NCI-H146 treated with DMSO at 0.1 percent for 48 hours (cell line): ENCODE data around the gene TDRKH.

ENCODE experiments used
- DNase-seq: peaks from one replicate; lab custom pipeline; 2025; ENCODE audit not compliant: unreplicated experiment; lab: John Stamatoyannopoulos, UW

Gene TDRKH

GRCh38 chr1:151823175-151823574, 32.9 kb upstream of the TDRKH start:
- DNase-seq: no peak

DNA sequence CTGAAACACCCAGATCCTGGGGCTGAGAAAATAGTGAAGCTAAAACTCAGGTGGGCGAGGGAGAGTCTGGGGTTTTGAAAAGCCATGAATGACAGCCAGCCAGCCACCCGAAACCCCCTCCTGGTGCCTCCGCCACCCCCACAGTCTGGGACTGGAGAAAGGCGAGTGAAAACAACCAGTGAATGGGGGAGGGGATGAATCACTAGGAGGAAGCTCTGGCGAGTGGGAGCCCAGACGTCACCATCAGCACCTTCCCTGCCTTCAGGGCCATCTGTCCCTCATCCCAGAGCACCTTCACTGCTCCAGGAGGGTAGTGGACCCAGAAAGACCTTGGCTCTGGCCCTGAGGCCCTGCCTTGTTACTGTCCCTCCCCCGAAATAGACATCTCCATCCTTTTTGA, 32.1 kb upstream of the TDRKH start:
- DNase-seq: no peak

DNA sequence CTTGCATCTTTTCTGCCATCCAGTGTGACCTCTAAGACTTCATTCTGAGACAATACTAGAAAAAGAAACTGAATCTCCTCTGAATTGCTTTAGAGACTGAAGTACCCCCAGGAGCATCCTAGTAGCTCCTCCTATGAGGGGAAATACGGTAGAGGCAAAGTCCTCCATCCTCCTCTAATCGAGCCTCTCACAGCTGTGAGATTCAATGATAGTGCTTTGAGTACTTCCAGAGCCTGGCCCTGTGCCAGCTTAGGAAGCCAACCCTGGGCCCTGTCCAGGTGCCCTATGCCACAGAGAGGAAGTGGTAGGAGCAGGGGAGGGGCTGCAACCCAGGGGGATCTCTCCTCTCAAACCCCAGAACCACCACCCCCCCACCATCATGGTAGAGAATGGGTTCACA, 30.6 kb upstream of the TDRKH start:
- no peak for DNase-seq

- no peak for DNase-seq
These were observed 29.8 kb upstream of the TDRKH start for GRCh38 chr1:151819976-151820623.

- no peak for DNase-seq
These were observed 29.0 kb upstream of the TDRKH start for GRCh38 chr1:151819227-151819835.

DNA sequence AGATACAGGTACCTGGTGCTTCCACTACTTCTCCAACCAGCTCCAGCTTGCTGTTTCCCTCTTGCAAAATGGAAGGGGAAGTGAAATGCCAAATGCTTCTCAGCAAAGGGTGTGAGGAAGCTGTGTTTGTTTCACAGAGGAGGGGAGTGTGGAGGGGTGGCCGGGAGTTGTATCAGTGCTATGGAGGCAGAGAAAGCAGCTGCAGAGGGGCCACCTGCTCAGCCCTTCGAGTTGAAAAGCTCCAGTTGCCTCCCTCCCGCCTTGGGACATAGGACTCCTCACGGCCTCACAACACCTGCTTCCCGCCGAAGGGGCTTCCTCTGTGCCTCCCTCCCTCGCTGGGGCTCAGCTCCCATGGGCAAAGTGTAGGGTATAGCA, 27.0 kb upstream of the TDRKH start:
- no peak for DNase-seq

- DNase-seq: no peak
These were observed 26.4 kb upstream of the TDRKH start for GRCh38 chr1:151816548-151817352.

- DNase-seq: no peak
These were observed 25.5 kb upstream of the TDRKH start for GRCh38 chr1:151815716-151816327.

DNA sequence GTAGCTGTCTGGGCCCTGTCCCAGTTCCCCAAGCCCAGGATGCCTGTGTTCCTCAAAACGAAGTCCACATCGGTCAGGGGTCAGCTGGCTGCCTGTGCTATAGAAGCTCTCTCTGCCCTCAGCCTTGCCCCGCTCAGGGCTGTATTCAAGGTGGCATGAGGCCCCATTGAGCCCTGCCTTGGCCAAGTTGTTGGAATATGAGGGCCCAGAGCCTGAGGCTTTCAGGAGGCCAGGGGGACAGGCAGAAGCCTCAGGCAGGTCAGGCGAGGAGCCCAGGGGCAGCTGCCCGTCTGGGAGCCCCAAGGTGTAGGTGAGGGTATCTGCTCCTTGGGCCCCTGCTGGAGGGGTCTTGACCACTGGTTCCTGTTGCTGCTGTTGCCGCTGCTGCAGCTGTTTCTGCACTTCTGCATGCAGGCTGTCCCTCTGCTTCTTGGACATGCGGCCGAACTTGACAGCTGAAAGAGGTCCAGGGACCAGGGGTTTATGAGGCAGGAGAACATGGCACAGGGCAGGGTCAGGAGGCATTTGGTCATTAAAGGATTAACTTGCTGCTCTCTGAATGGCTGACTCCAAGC, 24.8 kb upstream of the TDRKH start:
- DNase-seq: no peak

- no peak for DNase-seq
These were observed 24.1 kb upstream of the TDRKH start for GRCh38 chr1:151814426-151814825.

- no peak for DNase-seq
These were observed 23.1 kb upstream of the TDRKH start for GRCh38 chr1:151813271-151813977.

DNA sequence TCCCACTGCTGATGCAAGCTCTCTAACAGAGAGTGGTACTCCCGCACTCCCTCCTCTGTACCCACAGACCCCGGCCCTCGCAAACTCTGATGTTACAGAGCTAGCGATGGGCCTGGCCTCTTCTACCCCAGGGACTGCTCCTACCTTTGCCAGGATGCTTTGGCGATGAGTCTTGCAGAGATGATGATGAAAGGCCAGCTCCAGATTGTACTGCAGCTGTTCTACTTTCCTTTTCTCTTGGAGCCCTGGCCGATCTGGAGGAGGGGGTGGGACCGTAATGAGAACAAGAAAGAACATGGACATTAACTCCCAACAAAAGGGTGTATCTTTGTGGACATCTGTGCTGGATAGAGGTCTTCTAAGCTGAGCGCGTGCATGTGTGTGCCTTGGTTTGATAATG, 20.9 kb upstream of the TDRKH start:
- DNase-seq: no peak

DNA sequence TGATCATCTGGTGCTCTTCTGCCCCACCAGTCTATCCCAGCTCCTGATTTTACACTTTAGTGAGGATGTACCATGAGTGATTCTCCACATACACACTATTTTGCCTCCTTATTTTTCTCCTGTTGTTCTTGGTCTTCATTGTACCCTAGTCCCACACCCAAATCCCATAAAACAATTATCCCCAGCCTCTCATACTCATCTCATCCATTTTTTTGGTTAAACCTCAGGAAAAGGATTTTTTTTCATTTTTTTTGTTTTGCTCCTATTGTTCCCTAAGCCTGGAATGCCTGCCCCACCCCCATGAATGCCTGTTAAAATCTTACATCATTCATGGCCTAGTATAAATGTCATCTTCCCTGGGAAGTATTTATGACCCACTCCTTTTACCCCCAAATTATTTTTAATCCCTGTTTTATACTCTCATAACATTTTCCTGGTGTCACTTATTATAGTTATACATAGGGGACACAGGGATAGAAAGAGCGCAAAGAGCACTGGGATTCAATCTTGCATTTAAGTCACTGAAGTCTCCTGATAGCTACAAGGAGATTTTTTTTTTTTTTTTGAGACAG, 19.8 kb upstream of the TDRKH start:
- DNase-seq: no peak

- no peak for DNase-seq
These were observed 19.1 kb upstream of the TDRKH start for GRCh38 chr1:151809290-151809984.

DNA sequence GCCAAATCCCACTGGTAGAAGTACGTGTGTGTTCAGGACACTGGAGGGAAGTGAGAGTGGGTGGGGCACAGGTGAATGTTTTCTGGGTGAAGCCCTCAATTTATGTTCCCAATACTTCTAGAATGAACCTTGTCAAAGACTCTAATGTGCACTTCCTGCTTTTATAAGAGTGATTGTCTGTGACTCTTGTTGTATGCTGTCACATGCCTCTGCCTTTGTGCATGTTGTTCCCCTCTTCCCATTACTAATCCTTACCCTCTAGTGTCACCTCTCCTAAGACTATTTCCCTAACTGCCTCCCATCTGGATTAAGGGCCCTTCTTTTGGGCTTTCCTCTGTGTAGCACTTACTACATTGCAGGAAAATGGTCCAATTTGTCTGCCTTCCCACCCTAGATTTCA, 17.5 kb upstream of the TDRKH start:
- no peak for DNase-seq

DNA sequence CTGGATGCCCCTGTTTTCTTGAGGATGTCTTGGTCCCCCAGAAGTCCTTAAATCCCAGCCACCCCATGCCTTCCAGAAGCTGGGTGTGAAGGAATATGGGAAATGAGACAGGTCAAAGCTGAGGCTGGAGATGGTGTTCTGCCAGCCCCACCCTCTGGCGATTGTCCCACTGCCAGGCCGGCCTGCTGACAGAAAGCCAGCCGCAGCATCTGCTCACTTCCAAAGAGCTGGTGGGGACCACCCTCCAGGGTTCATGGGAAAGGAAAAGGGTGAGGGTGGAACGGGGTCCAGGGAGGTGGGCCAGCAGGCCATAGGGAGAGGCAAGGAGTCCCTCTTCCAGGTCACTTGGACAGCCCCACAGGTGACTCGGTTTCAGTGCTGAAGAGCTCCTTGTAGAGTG, 16.8 kb upstream of the TDRKH start:
- no peak for DNase-seq

DNA sequence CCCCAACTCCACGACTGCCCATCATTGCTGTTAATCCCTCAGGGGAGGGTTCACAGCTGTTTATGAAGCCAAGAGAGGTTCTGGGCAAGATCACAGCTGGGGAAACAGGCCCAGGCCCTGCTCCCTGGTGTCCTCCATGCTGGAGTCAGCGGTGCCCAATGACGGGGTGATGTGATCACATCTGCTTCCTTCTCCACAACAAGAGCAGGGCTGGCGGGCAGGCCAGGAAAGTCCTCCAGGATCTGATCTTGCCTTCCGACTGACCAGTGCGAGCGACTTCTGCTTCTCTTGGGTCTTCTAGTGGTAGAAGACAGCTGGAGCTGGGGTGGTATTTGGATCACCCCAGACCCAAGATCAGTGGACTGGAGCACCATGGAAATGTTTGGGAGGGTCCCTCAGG, 15.9 kb upstream of the TDRKH start:
- DNase-seq: no peak

DNA sequence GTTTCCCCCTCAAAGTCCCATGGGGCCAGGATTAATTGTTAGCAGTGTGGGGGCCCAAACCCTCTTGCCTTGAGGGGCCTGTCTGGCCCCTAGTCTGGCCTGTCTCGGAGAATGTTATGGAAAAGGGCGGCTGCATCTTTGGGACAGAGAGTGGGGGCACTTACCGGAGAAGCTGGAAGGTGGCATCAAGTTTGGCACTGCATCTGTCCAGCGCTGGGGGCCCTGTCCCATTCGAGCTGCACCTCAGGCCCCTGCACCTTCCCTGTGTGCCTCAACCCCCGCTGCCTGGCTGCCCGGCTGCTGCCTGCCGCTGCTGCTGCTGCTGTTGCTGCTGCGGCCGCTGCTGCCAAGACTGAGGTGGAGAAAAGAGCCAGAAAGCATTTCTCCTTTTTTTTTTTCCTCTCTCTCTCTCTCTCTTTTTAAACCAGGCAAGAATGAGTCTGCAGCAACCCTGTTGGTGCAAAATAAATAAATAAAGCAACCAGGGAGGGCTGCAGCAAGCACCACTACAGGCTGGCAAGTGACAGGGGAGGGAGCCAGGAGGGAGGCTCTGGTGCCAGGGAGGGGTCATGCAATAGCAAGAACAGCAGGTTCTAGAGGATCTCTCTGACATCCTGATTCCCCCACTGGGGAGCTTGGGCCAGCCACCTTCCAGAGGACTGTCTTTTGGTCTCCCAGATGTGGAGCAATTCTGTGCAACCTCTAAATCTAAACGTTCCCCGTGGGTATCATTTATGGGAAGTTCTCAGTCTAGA, 14.9 kb upstream of the TDRKH start, which contains the start of gene LINGO4:
LINGO4 (minus strand) TSS at position 354 of the 755 bp plus-strand sequence. CDS start 2,715 bp downstream, outside the sequence.
- DNase-seq: no peak

GRCh38 chr1:151803915-151804314, 13.6 kb upstream of the TDRKH start:
- DNase-seq: no peak
